ENCODE results near the gene BCL6. TPM values are rescaled to one million over a fixed set of nuclear protein-coding genes. Genes with fewer than 3 reads are reported as not detected.

Gene BCL6
- polyA plus RNA-seq, 1 donor (not counting 4 experiments of a cell fraction or from before 2014, with no cell fraction given): 7.7 TPM

DNA sequence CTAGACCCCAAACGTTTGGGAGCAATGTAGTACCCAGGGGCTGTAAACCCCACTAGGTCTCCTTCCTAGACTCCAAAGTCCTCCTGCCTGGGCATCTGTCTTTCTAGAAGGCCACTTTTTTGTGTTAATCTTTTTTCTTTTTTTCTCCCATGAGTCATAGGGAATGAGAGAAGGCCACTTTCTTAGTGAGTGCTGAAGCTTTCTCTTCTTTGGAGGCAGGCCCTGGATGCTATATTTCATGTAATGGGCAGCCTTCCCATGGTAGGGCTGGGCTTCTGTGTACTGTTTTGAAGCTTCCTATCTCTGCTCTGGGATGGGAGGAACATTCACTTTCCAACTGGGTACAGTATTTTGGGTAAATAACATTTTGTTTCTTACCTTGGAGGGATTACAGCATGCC is 27.7 kb downstream of the BCL6 start:
- DNase-seq (ENCODE audit: low read depth, low spot score): no peak
- Histone ChIP-seq H3K9me3 (ENCODE audit: control insufficient read depth, low read depth, low read length) (no peaks in the 10 kb centered on the region), H3K4me3 (ENCODE audit: control insufficient read depth in 2 of 3, extremely low read depth in 1 of 3, insufficient read depth in 2 of 3, low read depth in 1 of 3, low read length in 3 of 3) (no peak overlapping the region), H3K9me1 (ENCODE audit: control insufficient read depth, extremely low read depth, insufficient read depth, low read length) (no peaks in the 10 kb centered on the region), H3K79me2 (ENCODE audit: control insufficient read depth, insufficient read depth, low read length) (no peaks in the 10 kb centered on the region), H4K20me1 (ENCODE audit: control insufficient read depth, extremely low read depth, insufficient read depth, low read length) (no peaks in the 10 kb centered on the region), H2AFZ (ENCODE audit: control insufficient read depth, low read length) (no peak overlapping the region), H3K4me1 (ENCODE audit: control insufficient read depth, extremely low read depth, insufficient read depth, low read length) (no peaks in the 10 kb centered on the region), H3K36me3 (ENCODE audit: control insufficient read depth in 2 of 2, extremely low read depth in 1 of 2, insufficient read depth in 2 of 2, low read length in 2 of 2) (peaks cover 7 to 11% of the 10 kb centered on the region in 2 experiments), H3K27me3 (ENCODE audit: control insufficient read depth, extremely low read depth, insufficient read depth, low read length) (no peaks in the 10 kb centered on the region), H3K27ac (ENCODE audit: control insufficient read depth, insufficient read depth, low read length) (no peak overlapping the region), H3K9ac (ENCODE audit: control insufficient read depth, extremely low read depth, insufficient read depth, low read length) (no peak overlapping the region), H3K4me2 (ENCODE audit: control insufficient read depth, extremely low read depth, insufficient read depth, low read depth, low read length) (no peak overlapping the region)
- dilution Hi-C loops (cut with MboI; ENCODE audit: extremely low pct_ligation_motif_present, low sequenced_read_pairs): no loop called here
- TF ChIP-seq, protein P1, sequence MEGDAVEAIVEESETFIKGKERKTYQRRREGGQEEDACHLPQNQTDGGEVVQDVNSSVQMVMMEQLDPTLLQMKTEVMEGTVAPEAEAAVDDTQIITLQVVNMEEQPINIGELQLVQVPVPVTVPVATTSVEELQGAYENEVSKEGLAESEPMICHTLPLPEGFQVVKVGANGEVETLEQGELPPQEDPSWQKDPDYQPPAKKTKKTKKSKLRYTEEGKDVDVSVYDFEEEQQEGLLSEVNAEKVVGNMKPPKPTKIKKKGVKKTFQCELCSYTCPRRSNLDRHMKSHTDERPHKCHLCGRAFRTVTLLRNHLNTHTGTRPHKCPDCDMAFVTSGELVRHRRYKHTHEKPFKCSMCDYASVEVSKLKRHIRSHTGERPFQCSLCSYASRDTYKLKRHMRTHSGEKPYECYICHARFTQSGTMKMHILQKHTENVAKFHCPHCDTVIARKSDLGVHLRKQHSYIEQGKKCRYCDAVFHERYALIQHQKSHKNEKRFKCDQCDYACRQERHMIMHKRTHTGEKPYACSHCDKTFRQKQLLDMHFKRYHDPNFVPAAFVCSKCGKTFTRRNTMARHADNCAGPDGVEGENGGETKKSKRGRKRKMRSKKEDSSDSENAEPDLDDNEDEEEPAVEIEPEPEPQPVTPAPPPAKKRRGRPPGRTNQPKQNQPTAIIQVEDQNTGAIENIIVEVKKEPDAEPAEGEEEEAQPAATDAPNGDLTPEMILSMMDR (optimal IDR thresholded peaks at IDR 0.05 in 1 of 3, IDR thresholded peaks at IDR 0.05 in 1 of 3, conservative IDR thresholded peaks at IDR 0.05 in 1 of 3; ENCODE audit: extremely low read depth in 1 of 3, insufficient read depth in 2 of 3, low read length in 3 of 3): no peak
- TF ChIP-seq EZH2 (IDR thresholded peaks at IDR 0.05; ENCODE audit: low read length): no peak
- no peak for FAIRE-seq

DNA sequence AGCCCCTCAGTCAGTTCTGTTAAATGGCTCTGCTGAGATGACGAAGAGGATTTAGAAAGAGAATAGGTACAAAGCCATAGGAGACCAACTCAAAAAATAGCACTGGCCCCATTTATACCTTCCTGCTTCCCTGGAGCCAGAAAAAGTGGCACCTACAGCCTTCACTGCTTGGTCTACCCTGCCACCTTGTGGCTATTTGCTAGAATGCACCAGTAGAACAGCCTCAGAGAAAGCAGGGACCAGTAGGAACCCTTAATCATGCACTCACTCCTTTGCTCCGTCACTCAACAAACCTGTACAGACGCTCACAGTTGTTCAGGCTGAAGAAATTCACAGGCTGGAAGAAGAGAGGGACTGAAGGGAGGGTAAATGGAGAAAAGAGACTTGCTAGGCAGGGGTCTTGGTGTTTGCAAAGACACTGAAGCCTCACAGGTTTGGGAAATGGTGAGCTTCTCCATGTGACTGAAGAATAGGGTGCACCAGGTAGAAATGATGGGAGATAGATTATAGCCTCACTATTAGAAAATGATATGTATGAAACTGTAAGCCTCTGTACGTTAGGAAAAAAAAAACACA is 30.8 kb downstream of the BCL6 start:
- DNase-seq (ENCODE audit: low read depth, low spot score) (no peak), FAIRE-seq (peak; percentile 94)
- Histone ChIP-seq H3K9me3 (ENCODE audit: control insufficient read depth, low read depth, low read length) (no peaks in the 10 kb centered on the region), H3K27ac (ENCODE audit: control insufficient read depth, insufficient read depth, low read length) (no peak overlapping the region), H3K4me3 (ENCODE audit: control insufficient read depth in 2 of 3, extremely low read depth in 1 of 3, insufficient read depth in 2 of 3, low read depth in 1 of 3, low read length in 3 of 3) (no peak overlapping the region), H4K20me1 (ENCODE audit: control insufficient read depth, extremely low read depth, insufficient read depth, low read length) (no peaks in the 10 kb centered on the region), H3K4me2 (ENCODE audit: control insufficient read depth, extremely low read depth, insufficient read depth, low read depth, low read length) (no peak overlapping the region), H3K4me1 (ENCODE audit: control insufficient read depth, extremely low read depth, insufficient read depth, low read length) (no peaks in the 10 kb centered on the region), H2AFZ (ENCODE audit: control insufficient read depth, low read length) (no peak overlapping the region), H3K9ac (ENCODE audit: control insufficient read depth, extremely low read depth, insufficient read depth, low read length) (no peak overlapping the region), H3K36me3 (ENCODE audit: control insufficient read depth in 2 of 2, extremely low read depth in 1 of 2, insufficient read depth in 2 of 2, low read length in 2 of 2) (no peaks in the 10 kb centered on the region), H3K27me3 (ENCODE audit: control insufficient read depth, extremely low read depth, insufficient read depth, low read length) (no peaks in the 10 kb centered on the region), H3K79me2 (ENCODE audit: control insufficient read depth, insufficient read depth, low read length) (no peaks in the 10 kb centered on the region), H3K9me1 (ENCODE audit: control insufficient read depth, extremely low read depth, insufficient read depth, low read length) (no peaks in the 10 kb centered on the region)
- TF ChIP-seq EZH2 (IDR thresholded peaks at IDR 0.05; ENCODE audit: low read length): no peak
- TF ChIP-seq, protein P1 (optimal IDR thresholded peaks at IDR 0.05 in 1 of 3, IDR thresholded peaks at IDR 0.05 in 1 of 3, conservative IDR thresholded peaks at IDR 0.05 in 1 of 3; ENCODE audit: extremely low read depth in 1 of 3, insufficient read depth in 2 of 3, low read length in 3 of 3): peak; percentile 84 to 96 (median 95)
- dilution Hi-C loops (cut with MboI; ENCODE audit: extremely low pct_ligation_motif_present, low sequenced_read_pairs): no loop called here
